ENCODE measurements around the gene MYL9.
A peak's percentile ranks its signal among the peaks of the same experiment; 100 is the strongest.

Gene MYL9

DNA sequence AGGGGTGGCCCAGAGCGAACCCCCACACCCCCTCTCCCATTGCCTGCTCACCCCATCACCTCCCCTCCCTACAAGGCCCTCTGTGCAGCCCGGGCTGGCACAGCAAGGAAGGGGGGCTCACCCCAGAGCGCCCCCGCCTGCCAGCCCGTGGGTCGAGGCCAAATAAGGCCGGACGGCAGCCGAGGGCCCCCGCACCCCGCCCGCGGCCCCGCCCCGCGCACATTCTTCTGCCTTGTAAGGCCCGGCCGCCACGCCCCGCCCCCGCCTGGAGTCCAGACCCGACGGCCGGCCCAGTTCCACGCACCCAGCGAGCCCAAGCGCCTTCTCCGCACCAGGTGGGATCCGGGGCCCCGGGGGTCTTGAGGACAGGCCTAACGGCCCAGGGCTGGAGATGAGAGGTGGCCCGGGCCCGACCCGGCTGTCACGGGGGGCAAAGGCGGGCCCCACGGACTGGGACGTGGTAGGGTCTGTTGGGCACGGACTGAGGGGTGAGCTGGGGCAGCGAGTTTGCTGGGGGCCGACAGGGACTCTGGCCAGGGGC is at the start of gene MYL9:
TSS of gene MYL9 (plus strand) at position 293 of the 541 bp plus-strand sequence. CDS start 3,366 bp downstream, outside the sequence.
- Histone ChIP-seq H3K4me1 (ENCODE audit: insufficient read depth, low read length) (no peaks in the 10 kb centered on the region), H3K27me3 (ENCODE audit: insufficient read depth, low read length, poor library complexity) (no peaks in the 10 kb centered on the region), H4K20me1 (ENCODE audit: insufficient read depth, low read length) (peaks cover 6% of the 10 kb centered on the region; the same call in 1 of the 2 replicates), H3K9ac (ENCODE audit: low read depth, low read length) (no peak within 1 kb of the TSS), H3K9me3 (ENCODE audit: insufficient read depth, low read length, severe bottlenecking) (no peaks in the 10 kb centered on the region), H2AFZ (ENCODE audit: low read depth, low read length) (no peak within 1 kb of the TSS), H3K4me3 (ENCODE audit: low read depth in 1 of 2, low read length in 2 of 2) (no peak within 1 kb of the TSS), H3K36me3 (ENCODE audit: insufficient read depth, low read length) (no peaks in the 10 kb centered on the region), H3K79me2 (ENCODE audit: insufficient read depth, low read length) (no peaks in the 10 kb centered on the region), H3K4me2 (ENCODE audit: insufficient read depth, low read length) (no peak within 1 kb of the TSS), H3K27ac (ENCODE audit: low read length) (no peak within 1 kb of the TSS)
- no peak for DNase-seq
- TF ChIP-seq, protein P1, sequence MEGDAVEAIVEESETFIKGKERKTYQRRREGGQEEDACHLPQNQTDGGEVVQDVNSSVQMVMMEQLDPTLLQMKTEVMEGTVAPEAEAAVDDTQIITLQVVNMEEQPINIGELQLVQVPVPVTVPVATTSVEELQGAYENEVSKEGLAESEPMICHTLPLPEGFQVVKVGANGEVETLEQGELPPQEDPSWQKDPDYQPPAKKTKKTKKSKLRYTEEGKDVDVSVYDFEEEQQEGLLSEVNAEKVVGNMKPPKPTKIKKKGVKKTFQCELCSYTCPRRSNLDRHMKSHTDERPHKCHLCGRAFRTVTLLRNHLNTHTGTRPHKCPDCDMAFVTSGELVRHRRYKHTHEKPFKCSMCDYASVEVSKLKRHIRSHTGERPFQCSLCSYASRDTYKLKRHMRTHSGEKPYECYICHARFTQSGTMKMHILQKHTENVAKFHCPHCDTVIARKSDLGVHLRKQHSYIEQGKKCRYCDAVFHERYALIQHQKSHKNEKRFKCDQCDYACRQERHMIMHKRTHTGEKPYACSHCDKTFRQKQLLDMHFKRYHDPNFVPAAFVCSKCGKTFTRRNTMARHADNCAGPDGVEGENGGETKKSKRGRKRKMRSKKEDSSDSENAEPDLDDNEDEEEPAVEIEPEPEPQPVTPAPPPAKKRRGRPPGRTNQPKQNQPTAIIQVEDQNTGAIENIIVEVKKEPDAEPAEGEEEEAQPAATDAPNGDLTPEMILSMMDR (IDR thresholded peaks at IDR 0.05; ENCODE audit: borderline replicate concordance, extremely low read depth, low read length, poor library complexity, severe bottlenecking), result no peak
- TF ChIP-seq EZH2 (IDR thresholded peaks at IDR 0.05; ENCODE audit: borderline replicate concordance, low read depth, low read length, severe bottlenecking), result no peak
- ATAC-seq (ENCODE audit: insufficient read depth, low read depth), result no peak

DNA sequence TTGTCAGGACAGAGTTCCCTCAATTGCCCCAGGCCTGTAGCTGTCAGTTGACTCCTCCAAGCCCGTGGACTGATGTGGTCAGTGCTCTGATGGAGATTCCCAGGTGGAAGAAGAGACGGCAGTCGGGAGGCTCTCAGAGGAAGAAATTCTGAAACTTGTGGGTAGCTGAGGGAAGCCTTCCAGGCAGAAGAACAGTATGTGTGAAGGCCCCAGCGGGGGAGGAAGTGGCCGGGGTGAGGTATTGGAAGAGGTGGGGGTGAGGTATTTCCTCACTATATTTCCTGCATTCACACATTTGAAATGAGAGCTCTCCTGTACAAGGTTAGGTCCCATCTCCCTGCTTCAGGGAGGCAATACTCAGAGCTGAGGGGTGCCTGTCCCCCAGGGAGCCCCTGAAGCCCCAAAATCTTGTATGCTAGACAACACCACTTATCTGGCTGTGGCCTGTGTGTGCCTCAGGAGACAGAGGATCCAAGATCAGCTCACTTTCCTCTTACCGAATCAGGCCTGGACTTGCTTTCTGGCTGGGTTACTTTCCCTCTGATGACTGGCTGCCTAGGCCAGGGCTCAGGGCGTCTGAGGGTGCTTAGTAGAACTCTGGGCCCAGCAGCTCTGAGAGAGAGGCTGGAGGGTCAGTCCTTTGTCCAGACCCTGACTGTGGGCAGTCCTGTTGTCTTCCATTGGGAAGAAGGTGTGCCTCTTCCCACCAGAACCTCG is 49.3 kb upstream of the MYL9 start:
- Histone ChIP-seq H3K27me3 (ENCODE audit: insufficient read depth, low read length, poor library complexity) (no peaks in the 10 kb centered on the region), H3K4me2 (ENCODE audit: insufficient read depth, low read length) (no peak overlapping the region), H3K9me3 (ENCODE audit: insufficient read depth, low read length, severe bottlenecking) (no peaks in the 10 kb centered on the region), H4K20me1 (ENCODE audit: insufficient read depth, low read length) (peaks cover 43% of the 10 kb centered on the region), H2AFZ (ENCODE audit: low read depth, low read length) (no peak overlapping the region), H3K4me3 (ENCODE audit: low read depth in 1 of 2, low read length in 2 of 2) (no peak overlapping the region), H3K27ac (ENCODE audit: low read length) (peak overlapping the region; percentile 23), H3K79me2 (ENCODE audit: insufficient read depth, low read length) (peaks cover 9% of the 10 kb centered on the region), H3K36me3 (ENCODE audit: insufficient read depth, low read length) (peaks cover 10% of the 10 kb centered on the region), H3K4me1 (ENCODE audit: insufficient read depth, low read length) (peaks cover 13% of the 10 kb centered on the region), H3K9ac (ENCODE audit: low read depth, low read length) (no peak overlapping the region)
- TF ChIP-seq, protein P1 (IDR thresholded peaks at IDR 0.05; ENCODE audit: borderline replicate concordance, extremely low read depth, low read length, poor library complexity, severe bottlenecking), result no peak
- TF ChIP-seq EZH2 (IDR thresholded peaks at IDR 0.05; ENCODE audit: borderline replicate concordance, low read depth, low read length, severe bottlenecking), result no peak
- DNase-seq (peak; percentile 73), ATAC-seq (ENCODE audit: insufficient read depth, low read depth) (peak; percentile 97)

DNA sequence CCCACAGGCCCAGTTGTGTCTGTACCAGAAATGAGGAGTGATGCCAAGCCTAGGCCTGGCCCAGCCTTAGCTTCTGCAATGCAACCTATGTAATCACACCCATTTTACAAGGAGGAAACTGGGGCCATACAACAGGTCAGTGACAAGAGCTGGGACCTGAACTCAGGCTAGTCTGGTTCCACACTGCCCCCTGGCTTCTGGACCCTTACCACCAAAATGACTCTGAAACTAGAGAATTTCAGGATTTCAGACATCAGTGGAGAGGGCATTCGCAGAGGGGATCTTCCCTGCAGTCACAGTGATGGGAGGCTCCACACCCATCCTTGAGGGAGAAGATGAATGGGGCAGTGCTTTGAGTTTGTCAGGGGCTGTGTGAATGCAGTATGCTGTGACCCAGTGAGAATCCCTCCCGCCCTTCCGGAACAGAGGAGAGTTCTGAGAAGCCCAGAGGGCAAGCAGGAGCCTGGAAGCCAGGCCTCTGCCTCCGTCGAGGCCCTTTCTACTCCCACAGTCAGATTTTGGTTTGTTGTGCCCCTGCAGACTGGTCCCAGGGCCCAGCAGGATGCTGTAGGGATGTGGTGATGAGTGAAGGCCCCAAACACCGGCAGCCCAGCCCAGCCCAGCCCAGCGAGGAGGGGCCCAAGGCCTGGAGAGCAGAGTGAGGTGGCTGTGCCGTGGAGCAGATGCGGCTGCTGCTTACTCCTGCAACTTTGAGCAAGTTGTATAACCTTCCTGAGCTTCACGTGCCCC is 48.1 kb upstream of the MYL9 start:
- H3K4me2 ChIP-seq (ENCODE audit: insufficient read depth, low read length), result no peak overlapping the region

More for the DNA sequence above, 48.1 kb upstream of the MYL9 start:
- Histone ChIP-seq H3K4me1 (ENCODE audit: insufficient read depth, low read length) (peaks cover 13% of the 10 kb centered on the region), H2AFZ (ENCODE audit: low read depth, low read length) (no peak overlapping the region), H3K9ac (ENCODE audit: low read depth, low read length) (no peak overlapping the region), H3K27ac (ENCODE audit: low read length) (no peak overlapping the region), H3K79me2 (ENCODE audit: insufficient read depth, low read length) (peaks cover 6% of the 10 kb centered on the region), H3K36me3 (ENCODE audit: insufficient read depth, low read length) (peaks cover 22% of the 10 kb centered on the region), H3K27me3 (ENCODE audit: insufficient read depth, low read length, poor library complexity) (no peaks in the 10 kb centered on the region), H3K9me3 (ENCODE audit: insufficient read depth, low read length, severe bottlenecking) (no peaks in the 10 kb centered on the region), H3K4me3 (ENCODE audit: low read depth in 1 of 2, low read length in 2 of 2) (no peak overlapping the region), H4K20me1 (ENCODE audit: insufficient read depth, low read length) (peaks cover 36% of the 10 kb centered on the region)
- ATAC-seq (ENCODE audit: insufficient read depth, low read depth) (no peak), DNase-seq (no peak)
- TF ChIP-seq EZH2 (IDR thresholded peaks at IDR 0.05; ENCODE audit: borderline replicate concordance, low read depth, low read length, severe bottlenecking), result no peak
- TF ChIP-seq, protein P1 (IDR thresholded peaks at IDR 0.05; ENCODE audit: borderline replicate concordance, extremely low read depth, low read length, poor library complexity, severe bottlenecking), result peak; percentile 38
